ENCODE results near the gene SLC66A2. TPM values are rescaled to one million over a fixed set of nuclear protein-coding genes. Genes with fewer than 3 reads are reported as not detected.

SLC66A2 gene
- total and polyA plus RNA-seq, 2 of the 13 experiments (the other 11 are each of a cell fraction or from before 2014, with no cell fraction given): 33.5 to 41.9 TPM

DNA sequence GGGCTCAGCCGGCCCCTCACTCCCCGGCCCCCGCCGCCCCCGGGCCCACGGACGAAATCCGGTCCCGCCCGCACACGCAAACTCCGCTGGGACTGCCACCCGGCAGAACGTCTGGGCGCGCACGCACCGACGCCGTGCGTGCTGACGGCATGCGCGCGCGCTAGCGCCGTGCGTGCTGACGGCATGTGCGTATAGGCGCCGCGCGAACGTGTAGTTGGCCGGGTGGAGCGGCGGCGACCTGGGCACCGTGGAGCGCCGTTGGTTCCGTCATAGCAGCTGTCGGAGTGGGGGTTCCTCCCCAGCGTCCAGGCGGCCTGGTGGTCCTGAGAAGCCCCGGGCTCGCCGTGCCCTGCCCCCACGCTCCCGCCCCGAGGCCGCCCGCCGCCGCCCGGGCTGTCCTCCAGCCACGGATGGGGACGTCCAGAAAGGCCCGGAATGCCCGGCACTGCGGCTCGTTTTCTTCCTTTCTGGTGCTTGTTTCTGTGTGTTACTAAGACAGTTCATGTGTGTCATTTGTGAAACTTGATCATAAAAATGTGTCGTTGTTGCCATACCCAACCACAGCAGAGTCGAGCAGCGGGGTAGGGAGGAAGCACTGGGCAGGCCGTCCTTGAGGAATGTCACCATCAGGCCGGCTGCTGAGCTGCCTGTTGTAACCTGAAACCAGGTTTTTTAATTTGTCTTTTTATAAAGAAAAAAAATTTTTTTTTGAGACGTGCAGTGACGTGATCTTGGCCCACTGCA, 37.2 kb upstream of the SLC66A2 start, which contains the start of gene TXNL4A (continued):
- TF ChIP-seq NFE2 (CRISPR knock-in tag; IDR thresholded peaks at IDR 0.05) (no peak), ZNF335 (CRISPR knock-in tag; IDR thresholded peaks at IDR 0.05) (no peak), MED8 (CRISPR knock-in tag; IDR thresholded peaks at IDR 0.05; ENCODE audit: insufficient replicate concordance) (peak; percentile 21), PAXIP1 (CRISPR knock-in tag; conservative IDR thresholded peaks at IDR 0.05) (no peak), PCBP2 (optimal IDR thresholded peaks at IDR 0.05; ENCODE audit: low read depth, low read length, poor library complexity, severe bottlenecking) (no peak), SNAPC2 (CRISPR knock-in tag; IDR thresholded peaks at IDR 0.05) (no peak), HCFC1 (IDR thresholded peaks at IDR 0.05; ENCODE audit: low read depth, low read length) (peak; percentile 18), CEBPB (IDR thresholded peaks at IDR 0.05; ENCODE audit: borderline replicate concordance, low read depth, low read length) (no peak), KAT8 (CRISPR knock-in tag; IDR thresholded peaks at IDR 0.05) (peak; percentile 88), NFYB (CRISPR knock-in tag; IDR thresholded peaks at IDR 0.05) (peak; percentile 24; the same call in 1 of the 2 replicates), ZNF558 (CRISPR knock-in tag; IDR thresholded peaks at IDR 0.05; ENCODE audit: borderline replicate concordance) (0 out of 2 replicates have a peak, but pooled peaks have one; percentile 33), NFRKB (IDR thresholded peaks at IDR 0.05) (no peak), ATM (IDR thresholded peaks at IDR 0.05; ENCODE audit: borderline replicate concordance) (no peak), ZNF253 (CRISPR knock-in tag; IDR thresholded peaks at IDR 0.05; ENCODE audit: borderline replicate concordance) (no peak), ZSCAN31 (CRISPR knock-in tag; IDR thresholded peaks at IDR 0.05; ENCODE audit: low read depth) (0 out of 2 replicates have a peak, but pooled peaks have one; percentile 70), TBP (CRISPR knock-in tag; IDR thresholded peaks at IDR 0.05) (0 out of 2 replicates have a peak, but pooled peaks have one; percentile 58), CHCHD3 (CRISPR knock-in tag; IDR thresholded peaks at IDR 0.05) (peak; percentile 6; the same call in 1 of the 2 replicates), ZNF143 (CRISPR knock-in tag; IDR thresholded peaks at IDR 0.05) (peak; percentile 61)
- TF ChIP-seq, protein P1, sequence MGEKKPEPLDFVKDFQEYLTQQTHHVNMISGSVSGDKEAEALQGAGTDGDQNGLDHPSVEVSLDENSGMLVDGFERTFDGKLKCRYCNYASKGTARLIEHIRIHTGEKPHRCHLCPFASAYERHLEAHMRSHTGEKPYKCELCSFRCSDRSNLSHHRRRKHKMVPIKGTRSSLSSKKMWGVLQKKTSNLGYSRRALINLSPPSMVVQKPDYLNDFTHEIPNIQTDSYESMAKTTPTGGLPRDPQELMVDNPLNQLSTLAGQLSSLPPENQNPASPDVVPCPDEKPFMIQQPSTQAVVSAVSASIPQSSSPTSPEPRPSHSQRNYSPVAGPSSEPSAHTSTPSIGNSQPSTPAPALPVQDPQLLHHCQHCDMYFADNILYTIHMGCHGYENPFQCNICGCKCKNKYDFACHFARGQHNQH (CRISPR knock-in tag; IDR thresholded peaks at IDR 0.05): peak; percentile 58; the same call in 1 of the 2 replicates
- TF ChIP-seq, protein P2, sequence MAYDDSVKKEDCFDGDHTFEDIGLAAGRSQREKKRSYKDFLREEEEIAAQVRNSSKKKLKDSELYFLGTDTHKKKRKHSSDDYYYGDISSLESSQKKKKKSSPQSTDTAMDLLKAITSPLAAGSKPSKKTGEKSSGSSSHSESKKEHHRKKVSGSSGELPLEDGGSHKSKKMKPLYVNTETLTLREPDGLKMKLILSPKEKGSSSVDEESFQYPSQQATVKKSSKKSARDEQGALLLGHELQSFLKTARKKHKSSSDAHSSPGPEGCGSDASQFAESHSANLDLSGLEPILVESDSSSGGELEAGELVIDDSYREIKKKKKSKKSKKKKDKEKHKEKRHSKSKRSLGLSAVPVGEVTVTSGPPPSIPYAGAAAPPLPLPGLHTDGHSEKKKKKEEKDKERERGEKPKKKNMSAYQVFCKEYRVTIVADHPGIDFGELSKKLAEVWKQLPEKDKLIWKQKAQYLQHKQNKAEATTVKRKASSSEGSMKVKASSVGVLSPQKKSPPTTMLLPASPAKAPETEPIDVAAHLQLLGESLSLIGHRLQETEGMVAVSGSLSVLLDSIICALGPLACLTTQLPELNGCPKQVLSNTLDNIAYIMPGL (CRISPR knock-in tag; IDR thresholded peaks at IDR 0.05; ENCODE audit: borderline replicate concordance in 1 of 2, low read depth in 1 of 2): peak; percentile 80 to 88
- TF ChIP-seq, protein P3, sequence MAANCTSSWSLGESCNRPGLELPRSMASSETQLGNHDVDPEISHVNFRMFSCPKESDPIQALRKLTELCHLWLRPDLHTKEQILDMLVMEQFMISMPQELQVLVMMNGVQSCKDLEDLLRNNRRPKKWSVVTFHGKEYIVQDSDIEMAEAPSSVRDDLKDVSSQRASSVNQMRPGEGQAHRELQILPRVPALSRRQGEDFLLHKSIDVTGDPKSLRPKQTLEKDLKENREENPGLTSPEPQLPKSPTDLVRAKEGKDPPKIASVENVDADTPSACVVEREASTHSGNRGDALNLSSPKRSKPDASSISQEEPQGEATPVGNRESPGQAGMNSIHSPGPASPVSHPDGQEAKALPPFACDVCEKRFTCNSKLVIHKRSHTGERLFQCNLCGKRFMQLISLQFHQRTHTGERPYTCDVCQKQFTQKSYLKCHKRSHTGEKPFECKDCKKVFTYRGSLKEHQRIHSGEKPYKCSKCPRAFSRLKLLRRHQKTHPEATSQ (CRISPR knock-in tag; IDR thresholded peaks at IDR 0.05; ENCODE audit: borderline replicate concordance): no peak
